ENCODE results near the gene NANOS2. TPM values are rescaled to one million over a fixed set of nuclear protein-coding genes. Genes with fewer than 3 reads are reported as not detected.
"Not testable (repeated sequence)": the region's sequence is repeated elsewhere in the genome, so short reads cannot be mapped to it uniquely, and the experiment has no call there.

NANOS2 gene
- total RNA-seq, 1 donor from 2014 or later: not detected

DNA sequence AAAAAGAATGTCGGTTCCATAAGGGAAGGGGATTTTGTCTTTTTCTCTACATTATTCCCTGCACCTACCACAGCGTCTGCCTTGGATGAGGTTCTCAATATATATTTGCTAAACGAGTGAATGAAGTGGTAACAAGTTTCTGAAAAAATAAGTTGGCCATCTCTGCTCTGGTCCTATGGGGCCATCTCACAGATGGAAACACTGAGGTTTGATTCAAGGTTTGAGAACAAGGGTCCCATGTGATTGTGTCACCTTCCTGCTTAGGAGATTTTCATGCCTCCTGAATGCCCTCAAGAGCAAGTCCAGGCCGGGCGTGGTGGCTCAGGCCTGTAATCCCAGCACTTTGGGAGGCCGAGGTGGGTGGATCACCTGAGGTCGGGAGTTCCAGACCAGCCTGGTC, 15.3 kb downstream of the NANOS2 start:
- intact Hi-C loops (cut with DNase I): no loop called here
- Histone ChIP-seq H3K9me3 (no peaks in the 10 kb centered on the region), H3K4me3 (no peak overlapping the region), H3K4me1 (peaks cover 8% of the 10 kb centered on the region), H3K27ac (no peak overlapping the region), H3K27me3 (no peaks in the 10 kb centered on the region), H3K36me3 (peaks cover 34% of the 10 kb centered on the region)
- no peak for ATAC-seq
- DNase-seq: no peak
- TF ChIP-seq, protein P1, sequence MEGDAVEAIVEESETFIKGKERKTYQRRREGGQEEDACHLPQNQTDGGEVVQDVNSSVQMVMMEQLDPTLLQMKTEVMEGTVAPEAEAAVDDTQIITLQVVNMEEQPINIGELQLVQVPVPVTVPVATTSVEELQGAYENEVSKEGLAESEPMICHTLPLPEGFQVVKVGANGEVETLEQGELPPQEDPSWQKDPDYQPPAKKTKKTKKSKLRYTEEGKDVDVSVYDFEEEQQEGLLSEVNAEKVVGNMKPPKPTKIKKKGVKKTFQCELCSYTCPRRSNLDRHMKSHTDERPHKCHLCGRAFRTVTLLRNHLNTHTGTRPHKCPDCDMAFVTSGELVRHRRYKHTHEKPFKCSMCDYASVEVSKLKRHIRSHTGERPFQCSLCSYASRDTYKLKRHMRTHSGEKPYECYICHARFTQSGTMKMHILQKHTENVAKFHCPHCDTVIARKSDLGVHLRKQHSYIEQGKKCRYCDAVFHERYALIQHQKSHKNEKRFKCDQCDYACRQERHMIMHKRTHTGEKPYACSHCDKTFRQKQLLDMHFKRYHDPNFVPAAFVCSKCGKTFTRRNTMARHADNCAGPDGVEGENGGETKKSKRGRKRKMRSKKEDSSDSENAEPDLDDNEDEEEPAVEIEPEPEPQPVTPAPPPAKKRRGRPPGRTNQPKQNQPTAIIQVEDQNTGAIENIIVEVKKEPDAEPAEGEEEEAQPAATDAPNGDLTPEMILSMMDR (IDR thresholded peaks at IDR 0.05): no peak

DNA sequence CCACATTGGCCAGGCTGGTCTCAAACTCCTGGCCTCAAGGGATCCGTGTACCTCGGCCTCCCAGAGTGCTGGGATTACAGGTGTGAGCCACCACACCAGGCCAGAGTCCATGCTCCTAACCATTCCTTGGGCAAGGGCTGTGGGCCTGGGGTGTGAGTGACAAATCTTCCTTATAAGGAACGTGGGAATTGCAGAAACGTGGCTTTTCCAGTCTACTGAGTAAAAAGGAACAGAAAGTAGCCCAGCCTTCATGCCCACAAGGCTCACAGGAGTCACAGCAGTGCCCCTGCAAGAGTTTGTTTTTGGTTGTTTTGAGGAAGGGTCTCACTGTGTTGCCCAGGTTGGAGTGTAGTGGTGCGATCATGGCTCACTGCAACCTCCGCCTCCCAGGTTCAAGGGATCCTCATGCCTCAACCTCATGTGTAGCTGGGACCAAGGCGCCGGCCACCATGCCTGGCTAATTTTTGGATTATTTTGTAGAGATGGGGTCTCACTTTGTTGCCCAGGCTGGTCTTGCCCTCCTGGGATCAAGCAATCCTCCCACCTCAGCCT, 17.2 kb downstream of the NANOS2 start:
- Histone ChIP-seq H3K4me1 (peaks cover 8% of the 10 kb centered on the region), H3K27ac (no peak overlapping the region), H3K9me3 (no peaks in the 10 kb centered on the region), H3K4me3 (no peak overlapping the region), H3K27me3 (no peaks in the 10 kb centered on the region), H3K36me3 (peaks cover 34% of the 10 kb centered on the region)
- no peak for DNase-seq
- no peak for ATAC-seq
- intact Hi-C loops (cut with DNase I): no loop called here
- TF ChIP-seq, protein P1 (IDR thresholded peaks at IDR 0.05): no peak

DNA sequence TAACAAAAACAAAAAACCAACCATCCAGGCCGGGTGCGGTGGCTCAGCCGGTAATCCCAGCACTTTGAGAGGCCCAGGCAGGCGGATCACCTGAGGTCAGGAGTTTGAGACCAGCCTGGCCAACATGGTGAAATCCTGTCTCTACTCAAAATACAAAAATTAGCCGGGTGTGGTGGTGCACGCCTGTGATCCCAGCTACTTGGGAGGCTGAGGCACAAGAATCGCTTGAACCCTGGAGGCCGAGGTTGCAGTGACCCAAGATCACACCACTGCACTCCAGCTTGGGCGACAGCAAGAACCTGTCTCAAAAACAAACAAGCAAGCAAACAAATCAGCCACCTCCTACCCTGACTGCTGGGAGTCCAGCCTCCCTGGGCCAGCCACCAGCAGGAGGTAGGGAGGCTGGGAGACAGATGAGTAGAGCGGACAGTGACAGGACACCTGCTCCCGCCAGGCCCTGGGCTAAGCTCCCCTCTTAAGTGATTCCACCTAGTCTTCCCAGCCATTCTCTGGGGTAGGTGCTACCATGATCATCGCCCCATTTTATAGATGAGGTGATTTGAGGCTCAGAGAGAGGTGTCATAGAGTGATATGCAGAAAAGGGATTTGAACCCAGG, 18.5 kb downstream of the NANOS2 start:
- H3K4me3 ChIP-seq; intact Hi-C loops (cut with DNase I); H3K4me1 ChIP-seq; H3K27me3 ChIP-seq; ATAC-seq; H3K27ac ChIP-seq; DNase-seq; H3K9me3 ChIP-seq: not testable (repeated sequence)
- H3K36me3 ChIP-seq: peaks cover 34% of the 10 kb centered on the region

DNA sequence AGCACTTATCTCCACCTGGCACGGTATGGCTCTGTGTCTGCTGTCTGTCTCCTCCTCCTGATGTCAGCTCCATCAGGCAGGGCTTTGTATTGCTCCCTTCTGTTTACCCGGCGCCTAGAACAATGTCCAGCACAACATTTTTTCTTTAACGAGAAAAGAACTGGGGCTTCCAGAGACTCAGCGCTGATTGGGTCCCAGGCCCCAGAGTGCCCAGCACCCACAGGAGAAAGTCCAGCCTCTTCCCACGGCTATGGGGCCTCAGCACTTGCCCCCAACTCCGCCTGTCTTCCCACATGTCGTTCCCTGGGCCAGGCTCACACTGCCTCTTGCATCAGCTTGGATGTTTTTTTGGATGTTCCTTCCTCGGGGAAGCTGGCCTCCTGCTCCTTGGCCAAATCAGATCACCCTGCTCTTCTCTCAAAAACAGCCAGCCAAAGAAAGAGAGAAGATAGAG, 19.0 kb downstream of the NANOS2 start:
- Histone ChIP-seq H3K36me3 (peaks cover 34% of the 10 kb centered on the region), H3K9me3 (no peaks in the 10 kb centered on the region), H3K27me3 (no peaks in the 10 kb centered on the region), H3K4me1 (no peaks in the 10 kb centered on the region), H3K4me3 (no peak overlapping the region), H3K27ac (no peak overlapping the region)
- ATAC-seq (no peak), DNase-seq (no peak)
- TF ChIP-seq, protein P1 (IDR thresholded peaks at IDR 0.05): no peak
- intact Hi-C loops (cut with DNase I): no loop called here

DNA sequence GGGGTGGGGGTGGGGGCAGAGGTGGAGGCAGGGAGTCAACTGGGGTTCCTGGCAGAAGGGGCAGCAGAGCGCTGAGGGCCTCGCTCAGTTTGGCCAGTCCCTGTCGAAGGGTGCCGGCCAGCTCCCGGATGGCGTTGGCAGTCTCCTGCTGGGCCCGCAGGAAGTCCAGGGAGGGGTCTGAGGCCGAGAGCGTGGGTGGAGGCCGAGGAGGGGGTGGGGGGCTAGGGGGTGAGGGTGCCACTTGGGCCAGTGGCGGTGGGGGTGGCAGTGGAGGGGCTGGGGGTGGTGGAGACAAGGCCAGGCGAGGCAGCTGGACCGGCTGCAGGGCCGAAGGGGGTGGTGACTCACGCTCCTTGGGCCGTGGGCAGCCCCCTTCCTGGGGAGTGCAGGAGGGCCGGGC, 23.7 kb downstream of the NANOS2 start:
- no peak overlapping the region for H3K4me3 ChIP-seq
- H3K27me3 ChIP-seq: no peaks in the 10 kb centered on the region
- peaks cover 6% of the 10 kb centered on the region for H3K36me3 ChIP-seq
- peaks cover 4% of the 10 kb centered on the region for H3K4me1 ChIP-seq
- no peaks in the 10 kb centered on the region for H3K9me3 ChIP-seq
- no peak for ATAC-seq
- TF ChIP-seq, protein P1 (IDR thresholded peaks at IDR 0.05): no peak
- intact Hi-C loops (cut with DNase I): no loop called here
- H3K27ac ChIP-seq: no peak overlapping the region
- DNase-seq: no peak

DNA sequence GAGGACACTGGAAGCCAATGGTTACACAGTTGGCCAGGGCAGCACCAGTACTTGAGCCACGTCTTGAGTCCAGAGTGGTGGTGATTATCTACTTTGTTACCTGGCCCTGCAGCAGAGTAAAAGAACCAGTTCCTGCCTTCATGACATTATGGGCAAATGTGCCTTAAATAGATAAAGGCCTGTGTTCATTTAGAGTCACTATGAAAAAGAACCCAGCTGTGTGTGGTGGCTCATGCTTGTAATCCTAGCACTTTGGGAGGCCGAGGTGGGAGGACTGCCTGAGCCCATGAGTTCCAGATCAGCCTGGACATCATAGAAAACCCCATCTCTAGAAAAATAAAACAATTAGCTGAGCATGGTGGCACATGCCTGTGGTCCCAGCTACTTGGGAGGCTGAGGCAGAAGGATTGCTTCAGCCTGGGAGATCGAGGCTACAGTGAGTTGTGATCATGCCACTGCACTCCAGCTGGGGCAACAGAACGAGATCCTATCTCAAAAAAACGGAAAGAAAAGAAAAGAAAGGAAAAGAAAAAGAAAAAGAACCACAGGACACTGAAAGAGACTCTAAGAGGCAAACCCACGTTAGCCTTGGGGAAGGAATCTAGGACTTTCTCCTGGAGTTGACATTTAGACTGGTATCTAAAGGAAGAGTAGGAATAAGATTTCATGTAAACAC, 25.2 kb downstream of the NANOS2 start:
- TF ChIP-seq, protein P1 (IDR thresholded peaks at IDR 0.05): no peak
- Histone ChIP-seq H3K27me3 (no peaks in the 10 kb centered on the region), H3K9me3 (no peaks in the 10 kb centered on the region), H3K4me3 (no peak overlapping the region), H3K4me1 (peaks cover 12% of the 10 kb centered on the region), H3K27ac (no peak overlapping the region), H3K36me3 (no peaks in the 10 kb centered on the region)
- no peak for ATAC-seq
- DNase-seq: no peak
- intact Hi-C loops (cut with DNase I): no loop called here

Data from upper lobe of right lung (tissue), 1 donor.